GM12874 (cell line): Measurements from ENCODE around the gene ELOVL6.

Experiments used
- CTCF ChIP-seq: IDR thresholded peaks from 2 replicates; pipeline ENCODE4 v1.5.1; 2011; ENCODE audit warnings: low read depth, mild to moderate bottlenecking, control low read depth, low read length, moderate library complexity; ENCODE audit not compliant: insufficient read depth

ELOVL6 gene

GRCh38 chr4:110112056-110112455 lies 86.4 kb downstream of the ELOVL6 start:
- no peak for TF ChIP-seq CTCF

- TF ChIP-seq CTCF: no peak
Observed at GRCh38 chr4:110109455-110109854, 89.0 kb downstream of the ELOVL6 start.

- no peak for TF ChIP-seq CTCF
Observed at GRCh38 chr4:110108960-110109359, 89.5 kb downstream of the ELOVL6 start.

- no peak for TF ChIP-seq CTCF
Observed at GRCh38 chr4:110108422-110108821, 90.0 kb downstream of the ELOVL6 start.

- no peak for TF ChIP-seq CTCF
Observed at GRCh38 chr4:110107866-110108265, 90.5 kb downstream of the ELOVL6 start.

- TF ChIP-seq CTCF: no peak
Observed at GRCh38 chr4:110106931-110107296, 91.5 kb downstream of the ELOVL6 start.

- TF ChIP-seq CTCF: no peak
Observed at GRCh38 chr4:110104661-110105060, 93.8 kb downstream of the ELOVL6 start.

GRCh38 chr4:110099638-110100037 lies 98.8 kb downstream of the ELOVL6 start:
- TF ChIP-seq CTCF: no peak
